ENCODE data around the gene DUSP22.
"Not testable (repeated sequence)": the region's sequence is repeated elsewhere in the genome, so short reads cannot be mapped to it uniquely, and the experiment has no call there.

DUSP22 gene, protein sequence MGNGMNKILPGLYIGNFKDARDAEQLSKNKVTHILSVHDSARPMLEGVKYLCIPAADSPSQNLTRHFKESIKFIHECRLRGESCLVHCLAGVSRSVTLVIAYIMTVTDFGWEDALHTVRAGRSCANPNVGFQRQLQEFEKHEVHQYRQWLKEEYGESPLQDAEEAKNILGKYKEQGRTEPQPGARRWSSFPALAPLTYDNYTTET

GRCh38 chr6:291697-292505 is at the start of gene DUSP22:
TSS of gene DUSP22 (plus strand) at chr6:292487. CDS start at chr6:292540, 53 bp downstream.
- DNase-seq (ENCODE audit: low spot score): peak; percentile 90

DNA sequence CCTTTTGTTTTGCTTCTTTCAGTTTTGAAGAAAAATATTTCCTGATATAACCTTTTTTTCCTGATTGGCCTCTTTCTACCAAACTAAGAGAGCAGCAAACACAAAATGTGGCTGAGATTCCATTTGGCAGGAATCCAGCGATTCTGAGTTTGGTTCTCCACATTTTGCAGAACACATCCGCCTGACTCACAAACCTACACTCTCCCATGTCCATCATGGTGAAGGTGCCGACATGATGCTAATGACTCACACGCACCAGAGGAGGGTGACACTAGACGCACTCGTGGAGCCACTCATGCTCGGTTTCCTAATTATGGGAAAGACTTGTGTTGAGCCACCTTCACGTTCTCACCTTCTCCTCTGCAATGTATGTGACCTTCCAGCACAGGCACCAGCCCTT is 45.9 kb upstream of the DUSP22 start:
- DNase-seq (ENCODE audit: low spot score): no peak

- DNase-seq (ENCODE audit: low spot score): no peak
These were observed 44.9 kb upstream of the DUSP22 start for GRCh38 chr6:247351-247750.

- DNase-seq (ENCODE audit: low spot score): not testable (repeated sequence)
These were observed 44.2 kb upstream of the DUSP22 start for GRCh38 chr6:248046-248445.

DNA sequence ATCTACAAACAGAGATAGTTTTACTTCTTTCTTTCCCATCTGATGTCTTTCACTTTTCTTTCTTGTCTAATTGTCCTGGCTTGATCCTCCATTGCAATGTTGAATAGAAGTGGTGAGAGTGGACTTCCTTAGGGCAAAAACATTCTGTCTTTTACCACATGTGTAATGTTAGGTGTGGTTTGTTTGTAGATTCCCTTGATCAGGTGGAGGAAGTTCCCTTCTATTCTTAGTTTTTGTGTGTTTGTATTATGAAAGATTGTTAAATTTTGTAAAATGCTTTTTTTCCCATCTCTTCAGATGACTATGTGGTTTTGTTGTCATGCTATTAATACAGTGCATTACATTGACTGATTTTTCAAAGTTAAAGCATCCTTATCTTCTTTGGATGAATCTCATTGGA is 41.6 kb upstream of the DUSP22 start:
- no peak for DNase-seq (ENCODE audit: low spot score)

- DNase-seq (ENCODE audit: low spot score): no peak
These were observed 40.4 kb upstream of the DUSP22 start for GRCh38 chr6:251920-252319.

- no peak for DNase-seq (ENCODE audit: low spot score)
These were observed 39.3 kb upstream of the DUSP22 start for GRCh38 chr6:252775-253535.

DNA sequence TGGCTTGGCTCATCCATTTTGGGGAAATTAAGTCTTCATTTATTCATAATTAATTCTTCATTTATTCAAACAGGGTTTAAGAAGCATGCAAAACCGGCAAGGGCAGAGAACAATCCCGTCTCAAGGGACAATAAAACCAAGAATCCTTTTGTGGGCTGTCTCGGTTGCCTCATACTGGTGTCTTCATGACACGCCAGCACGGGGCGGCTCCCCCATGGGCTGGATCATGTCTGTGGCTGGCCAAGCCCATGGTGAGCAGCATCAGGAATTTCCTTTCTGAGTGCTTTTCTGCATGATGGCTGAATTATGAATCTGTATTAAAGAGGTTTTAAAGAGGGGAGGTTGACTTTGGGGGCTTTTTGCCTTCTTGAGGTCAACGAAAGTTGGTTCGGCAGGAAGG is 38.3 kb upstream of the DUSP22 start:
- no peak for DNase-seq (ENCODE audit: low spot score)

DNA sequence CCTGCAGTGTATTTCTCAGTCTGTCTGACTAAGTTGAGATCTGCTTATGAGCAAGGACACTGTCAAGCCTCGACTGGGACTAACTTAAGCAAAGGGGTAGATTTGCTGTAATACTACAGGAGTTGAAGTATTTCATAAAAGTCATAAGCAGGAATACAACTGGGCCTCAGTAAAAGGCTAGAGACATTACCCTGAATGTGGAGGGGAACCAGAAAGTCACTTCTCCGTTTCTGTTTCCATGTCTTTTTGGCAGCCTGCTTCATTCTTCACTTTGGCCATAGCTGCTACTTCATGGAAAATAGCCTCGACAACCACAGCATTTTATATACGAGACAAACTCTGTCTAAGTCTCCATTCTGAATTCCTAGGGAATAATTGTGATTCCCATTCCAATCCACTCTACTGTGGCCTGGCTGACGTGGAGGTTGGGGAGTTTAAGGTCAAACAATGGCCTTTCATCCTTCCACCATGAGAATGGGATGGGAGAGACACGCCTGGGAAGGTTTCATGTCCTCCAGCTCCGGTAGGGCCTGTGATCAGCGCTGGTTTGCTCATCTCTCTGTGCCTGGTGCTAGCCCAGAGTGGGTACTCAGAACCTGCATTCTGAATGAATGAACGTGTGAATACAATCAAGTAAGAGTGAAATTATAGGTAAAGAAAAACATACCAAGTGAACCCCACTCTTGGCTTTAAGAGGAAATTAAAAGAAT is 37.1 kb upstream of the DUSP22 start:
- no peak for DNase-seq (ENCODE audit: low spot score)

DNA sequence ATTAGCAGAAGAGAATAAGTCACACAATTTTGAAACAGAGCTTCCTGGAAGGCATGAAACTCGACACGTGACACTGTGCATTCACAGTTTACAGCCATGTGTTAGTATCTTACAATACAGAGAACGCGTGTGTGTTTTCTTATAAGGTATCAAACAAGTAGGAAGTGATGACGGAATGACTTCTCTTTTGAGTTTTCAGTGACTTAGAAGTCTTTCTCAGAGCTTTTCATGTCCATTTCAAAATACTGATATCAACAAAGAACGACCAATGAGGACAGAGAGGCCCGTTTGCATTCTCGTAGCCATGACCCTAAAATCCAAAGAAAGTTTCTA is 36.6 kb upstream of the DUSP22 start:
- no peak for DNase-seq (ENCODE audit: low spot score)

GRCh38 chr6:256169-256568 is 36.1 kb upstream of the DUSP22 start:
- DNase-seq (ENCODE audit: low spot score): no peak

- DNase-seq (ENCODE audit: low spot score): no peak
These were observed 35.1 kb upstream of the DUSP22 start for GRCh38 chr6:257031-257725.

- no peak for DNase-seq (ENCODE audit: low spot score)
These were observed 34.5 kb upstream of the DUSP22 start for GRCh38 chr6:257774-258173.

DNA sequence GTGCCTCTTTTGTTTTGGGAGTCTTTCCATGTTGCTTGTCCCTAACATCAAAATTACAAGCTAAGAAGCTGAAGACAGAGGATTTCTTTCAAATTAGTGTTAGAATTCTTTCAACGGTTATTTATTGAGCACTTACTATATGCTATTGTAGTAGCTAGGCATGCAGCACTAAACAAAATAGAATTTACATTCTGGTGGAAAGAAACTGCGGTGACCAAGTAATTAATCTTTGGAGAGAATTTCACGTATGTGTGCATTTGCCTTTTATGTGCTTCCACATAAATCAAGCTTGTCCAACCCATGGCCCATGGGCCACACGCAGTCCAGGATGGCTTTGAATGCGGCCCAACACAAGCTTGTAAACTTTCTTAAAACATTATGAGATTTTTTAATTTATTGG is 33.0 kb upstream of the DUSP22 start:
- DNase-seq (ENCODE audit: low spot score): no peak

DNA sequence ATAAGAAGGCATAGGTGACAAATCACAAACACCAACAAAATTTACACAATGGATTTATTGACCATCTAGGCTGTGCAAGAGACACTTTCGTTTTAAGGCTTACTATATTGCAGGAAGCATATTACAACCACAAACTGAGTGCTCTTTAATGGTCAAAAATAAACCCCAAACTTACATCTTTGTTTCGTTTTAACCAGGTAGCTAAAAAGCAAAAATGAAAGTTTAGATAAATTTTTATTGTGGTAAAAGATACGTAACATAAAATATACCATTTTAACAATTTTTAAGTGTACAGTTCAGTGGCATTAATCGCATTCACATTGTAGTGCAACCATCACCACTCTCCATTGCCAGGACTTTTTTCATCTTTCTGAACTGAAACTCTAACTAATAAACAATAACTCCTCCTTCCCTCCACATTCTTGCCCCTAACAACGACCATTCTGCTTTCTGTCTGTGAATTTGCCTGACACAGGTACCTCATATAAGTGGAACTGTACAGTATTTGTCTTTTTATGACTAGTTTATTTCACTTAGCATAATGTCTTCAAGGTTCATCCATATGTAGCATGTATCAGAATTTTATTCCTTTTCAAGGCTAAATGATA is 32.3 kb upstream of the DUSP22 start:
- no peak for DNase-seq (ENCODE audit: low spot score)

DNA sequence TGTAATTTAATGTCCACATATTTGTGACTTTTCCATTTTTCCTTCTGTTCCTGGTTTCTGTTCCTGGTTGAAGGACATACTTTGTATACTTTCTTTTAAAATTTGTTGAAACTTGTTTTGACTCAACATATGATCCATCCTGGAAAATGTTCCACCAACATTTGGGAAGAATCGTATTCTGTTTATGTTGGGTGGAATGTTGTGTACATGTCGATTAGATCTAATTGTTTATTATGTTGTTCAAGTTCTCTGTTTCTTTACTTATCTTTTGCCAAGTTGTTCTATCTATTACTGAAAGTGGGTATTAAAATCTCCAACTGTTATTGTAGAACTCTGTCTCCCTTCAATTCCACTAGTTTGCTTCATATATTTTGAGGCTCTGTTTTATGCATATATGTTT is 27.7 kb upstream of the DUSP22 start:
- DNase-seq (ENCODE audit: low spot score): no peak

- no peak for DNase-seq (ENCODE audit: low spot score)
These were observed 23.8 kb upstream of the DUSP22 start for GRCh38 chr6:268394-268935.

- no peak for DNase-seq (ENCODE audit: low spot score)
These were observed 18.7 kb upstream of the DUSP22 start for GRCh38 chr6:273551-274058.

GRCh38 chr6:277746-278145 is 14.5 kb upstream of the DUSP22 start:
- no peak for DNase-seq (ENCODE audit: low spot score)

DNA sequence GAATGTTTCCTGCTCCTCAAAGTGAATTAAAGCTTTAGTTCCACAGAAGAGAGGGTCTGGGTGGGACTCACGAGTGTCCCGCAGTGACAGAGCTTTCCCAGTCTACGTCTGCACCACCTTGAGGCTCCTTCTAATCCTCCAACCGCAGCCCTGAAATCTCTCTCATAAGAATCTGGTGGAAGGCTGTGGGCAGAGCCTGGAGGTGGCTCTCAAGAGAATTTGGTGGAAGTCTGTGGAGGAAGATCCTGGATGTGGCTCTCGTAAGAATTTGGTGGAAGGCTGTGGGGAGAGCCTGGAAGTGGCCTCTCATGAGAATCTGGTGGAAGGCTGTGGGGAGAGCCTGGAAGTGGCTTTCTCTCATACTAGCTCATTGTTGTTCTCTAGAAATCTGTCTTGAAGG is 13.8 kb upstream of the DUSP22 start:
- DNase-seq (ENCODE audit: low spot score): no peak
